GM18508 (cell line): ENCODE results near the gene NDUFS6.
"Not testable (repeated sequence)": the region's sequence is repeated elsewhere in the genome, so short reads cannot be mapped to it uniquely, and the experiment has no call there.

Experiments
- ATAC-seq: cut with Tn5 transposase; IDR thresholded peaks from one replicate; pipeline ENCODE4 v1.9.1; 2021; ENCODE audit warnings: moderate number of reproducible peaks; ENCODE audit not compliant: insufficient read depth, unreplicated experiment

NDUFS6 gene

GRCh38 chr5:1827886-1828397, 26.7 kb downstream of the NDUFS6 start:
- ATAC-seq: no peak

DNA sequence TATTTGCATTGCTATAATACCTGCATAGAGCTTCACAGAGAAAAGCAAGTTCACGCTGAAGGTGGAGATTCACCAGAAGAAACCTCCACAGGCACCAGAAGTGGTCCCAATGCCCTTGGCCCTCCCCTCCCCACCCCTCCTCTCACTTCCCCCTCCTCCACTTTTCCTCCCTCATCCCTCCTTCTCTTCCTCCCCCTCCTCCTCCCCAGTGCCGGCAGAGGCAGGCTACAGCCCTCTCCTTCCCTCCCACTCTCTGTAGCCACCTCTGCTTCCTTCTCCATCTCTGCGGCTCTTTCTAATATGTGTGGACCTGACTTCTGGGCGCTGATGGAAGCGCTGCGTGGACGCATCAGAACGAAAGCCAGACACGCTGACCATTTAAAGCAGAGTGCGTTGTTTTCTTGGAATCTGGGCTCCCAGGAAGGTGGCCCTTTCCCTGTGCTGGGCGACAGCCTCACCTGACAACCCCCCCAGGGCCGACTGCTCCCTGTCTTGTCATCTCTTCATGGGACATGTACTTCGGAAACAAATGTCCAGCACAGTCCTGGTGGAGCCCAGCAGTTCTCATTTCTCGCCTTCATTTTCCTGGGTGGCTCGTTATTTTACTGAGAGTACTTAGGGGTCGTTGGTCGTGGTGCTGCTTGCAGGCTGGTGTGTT, 29.5 kb downstream of the NDUFS6 start:
- ATAC-seq: no peak

GRCh38 chr5:1831257-1831656, 30.1 kb downstream of the NDUFS6 start:
- ATAC-seq: no peak

GRCh38 chr5:1831677-1832313, 30.6 kb downstream of the NDUFS6 start:
- ATAC-seq: no peak

- ATAC-seq: no peak
These were observed 31.5 kb downstream of the NDUFS6 start for GRCh38 chr5:1832511-1833250.

DNA sequence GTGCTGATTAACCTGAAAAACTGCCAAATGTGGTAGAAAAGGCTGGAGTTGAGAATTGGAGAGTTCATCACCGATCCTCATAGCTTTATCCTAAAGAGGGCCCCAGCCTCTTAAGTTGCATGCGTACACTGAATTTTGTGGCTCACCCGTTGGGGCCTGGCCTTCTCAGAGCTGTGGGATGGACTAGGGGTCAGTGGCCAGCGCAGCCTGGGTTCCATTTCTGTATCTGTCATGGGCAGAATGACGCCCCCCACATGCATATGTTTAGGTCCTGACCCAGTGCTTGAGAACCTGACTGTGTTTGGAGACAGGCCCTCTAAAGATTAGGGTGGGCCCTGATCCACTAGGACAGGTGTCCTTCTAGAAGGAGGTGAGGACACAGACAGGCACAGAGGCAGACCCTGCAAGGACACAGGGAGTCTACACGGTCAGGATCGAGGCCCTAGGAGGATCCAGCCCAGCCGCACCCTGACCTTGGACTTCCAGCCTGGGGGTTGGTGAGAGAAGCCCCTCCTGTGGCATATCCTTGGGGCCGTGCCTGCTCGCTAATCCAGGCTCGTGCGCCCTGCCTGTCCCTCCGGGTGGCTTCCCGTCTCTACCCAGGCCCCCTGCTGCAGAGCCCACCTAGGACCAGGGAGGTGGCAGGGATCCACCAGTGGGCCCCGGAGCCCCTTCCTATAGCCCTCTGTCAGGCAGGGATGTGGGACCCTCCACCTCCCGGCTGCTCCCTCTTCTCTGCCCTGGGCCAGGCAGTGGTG, 32.2 kb downstream of the NDUFS6 start:
- no peak for ATAC-seq

DNA sequence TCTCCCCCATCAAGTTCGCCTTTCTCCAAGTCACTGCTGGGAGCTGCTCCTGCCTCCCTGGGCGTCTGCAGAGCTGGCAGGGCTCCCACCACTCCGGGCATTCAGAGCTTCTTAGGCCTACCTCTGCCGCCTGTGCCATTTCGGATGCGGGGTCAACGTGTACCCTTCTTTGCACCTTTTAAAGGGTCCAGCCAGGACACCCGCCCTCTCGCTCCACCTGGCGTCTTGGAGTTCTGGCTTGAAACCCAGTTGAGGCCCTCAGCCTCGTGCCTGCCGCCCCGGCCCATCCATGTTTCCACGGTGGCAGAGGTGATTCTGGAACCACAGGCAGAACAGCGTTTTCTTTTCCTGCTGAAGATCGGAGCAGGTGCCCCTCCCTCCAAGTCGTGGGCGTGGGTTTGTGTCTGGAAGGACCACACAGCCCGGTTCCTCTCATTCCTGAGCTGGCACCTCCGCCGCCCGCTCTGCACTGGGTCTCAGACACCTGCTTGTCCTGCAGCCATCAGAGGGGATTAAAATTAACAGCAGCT, 32.9 kb downstream of the NDUFS6 start:
- ATAC-seq: no peak

- no peak for ATAC-seq
These were observed 33.7 kb downstream of the NDUFS6 start for GRCh38 chr5:1834721-1835429.

- ATAC-seq: no peak
These were observed 34.2 kb downstream of the NDUFS6 start for GRCh38 chr5:1835431-1835830.

DNA sequence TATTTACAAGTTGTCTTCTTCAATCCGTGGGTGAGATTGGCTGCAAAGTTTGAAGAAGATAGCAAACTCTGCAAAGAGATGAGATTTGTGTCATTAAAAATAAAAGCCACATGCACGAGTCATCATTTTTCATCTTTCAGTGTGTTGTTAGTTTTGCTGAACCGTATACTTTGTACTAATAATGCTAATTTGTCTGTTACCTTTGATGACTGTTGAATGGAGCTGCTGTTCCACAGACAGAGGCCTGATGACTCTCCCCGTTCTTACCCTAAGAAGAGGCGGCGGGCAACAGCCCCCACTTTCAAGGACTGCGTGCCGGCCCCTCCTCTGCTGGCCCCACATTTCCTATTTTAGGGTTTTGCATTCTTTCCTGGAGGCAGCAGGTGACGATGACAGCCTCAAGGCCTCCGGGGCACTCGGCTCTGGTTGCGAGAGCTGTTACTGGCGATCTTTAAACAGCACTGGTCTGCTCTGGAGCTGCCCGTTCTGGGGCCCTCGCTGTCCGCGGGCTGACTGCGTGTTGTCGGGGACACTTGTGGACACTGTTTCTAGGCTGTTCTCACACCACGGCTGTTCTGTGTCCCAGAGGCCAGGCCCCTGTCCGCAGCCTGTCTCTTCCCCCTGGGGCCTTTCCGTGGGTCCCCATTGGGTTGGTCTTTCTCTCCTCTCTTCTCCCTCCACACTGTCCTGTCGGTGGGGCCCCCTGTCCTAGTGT, 35.1 kb downstream of the NDUFS6 start:
- no peak for ATAC-seq

DNA sequence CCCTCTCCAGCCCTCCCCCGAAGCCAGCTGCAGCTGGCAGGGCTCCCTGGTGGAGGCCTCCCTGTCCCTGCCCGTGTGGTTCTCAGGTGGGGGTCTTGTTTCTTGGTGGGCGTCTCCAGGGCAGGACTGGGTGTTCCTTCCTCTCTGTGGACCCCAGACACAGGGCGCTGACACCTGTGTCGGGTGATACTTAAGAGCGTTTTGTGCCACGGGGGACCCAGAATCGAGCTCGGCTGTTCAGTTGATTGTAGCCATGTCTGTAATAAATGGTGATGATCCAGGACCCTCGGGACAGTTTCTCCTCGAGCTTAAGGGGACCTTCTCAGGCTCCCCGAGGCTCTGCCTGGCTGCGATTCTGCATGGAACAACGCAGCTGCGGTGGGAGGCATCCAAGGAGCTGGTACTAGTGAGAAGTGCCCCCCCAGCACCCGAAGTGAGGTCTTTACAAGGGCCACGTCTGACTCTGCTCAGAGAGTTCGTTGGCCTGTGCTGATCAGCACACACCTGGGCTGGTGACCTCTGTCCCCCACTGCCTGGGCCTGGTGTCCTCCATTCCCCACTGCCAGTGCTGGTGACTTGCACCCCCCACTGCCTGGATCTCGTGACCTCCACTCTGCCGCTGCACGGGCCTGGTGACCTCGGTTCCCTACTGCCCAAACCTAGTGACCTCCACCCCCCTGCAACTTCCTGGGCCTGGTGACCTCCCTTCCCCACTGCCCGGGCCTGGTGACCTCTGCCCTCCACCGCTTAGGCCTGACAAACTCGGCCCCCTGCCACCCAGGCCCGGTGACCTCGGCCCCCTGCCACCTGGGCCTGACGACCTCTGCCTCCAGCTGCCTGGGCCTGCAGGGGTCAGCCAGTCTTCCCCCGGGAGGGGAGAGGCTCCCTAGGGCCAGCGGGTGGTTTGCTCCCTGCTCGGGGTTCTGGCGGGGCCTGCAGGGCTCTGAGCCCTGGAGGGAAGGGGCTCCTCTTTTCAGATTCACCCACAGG, 36.0 kb downstream of the NDUFS6 start:
- ATAC-seq: no peak

GRCh38 chr5:1838013-1838412, 36.8 kb downstream of the NDUFS6 start:
- ATAC-seq: no peak

GRCh38 chr5:1840071-1840547, 38.9 kb downstream of the NDUFS6 start:
- no peak for ATAC-seq

GRCh38 chr5:1840741-1841521, 39.7 kb downstream of the NDUFS6 start:
- no peak for ATAC-seq

DNA sequence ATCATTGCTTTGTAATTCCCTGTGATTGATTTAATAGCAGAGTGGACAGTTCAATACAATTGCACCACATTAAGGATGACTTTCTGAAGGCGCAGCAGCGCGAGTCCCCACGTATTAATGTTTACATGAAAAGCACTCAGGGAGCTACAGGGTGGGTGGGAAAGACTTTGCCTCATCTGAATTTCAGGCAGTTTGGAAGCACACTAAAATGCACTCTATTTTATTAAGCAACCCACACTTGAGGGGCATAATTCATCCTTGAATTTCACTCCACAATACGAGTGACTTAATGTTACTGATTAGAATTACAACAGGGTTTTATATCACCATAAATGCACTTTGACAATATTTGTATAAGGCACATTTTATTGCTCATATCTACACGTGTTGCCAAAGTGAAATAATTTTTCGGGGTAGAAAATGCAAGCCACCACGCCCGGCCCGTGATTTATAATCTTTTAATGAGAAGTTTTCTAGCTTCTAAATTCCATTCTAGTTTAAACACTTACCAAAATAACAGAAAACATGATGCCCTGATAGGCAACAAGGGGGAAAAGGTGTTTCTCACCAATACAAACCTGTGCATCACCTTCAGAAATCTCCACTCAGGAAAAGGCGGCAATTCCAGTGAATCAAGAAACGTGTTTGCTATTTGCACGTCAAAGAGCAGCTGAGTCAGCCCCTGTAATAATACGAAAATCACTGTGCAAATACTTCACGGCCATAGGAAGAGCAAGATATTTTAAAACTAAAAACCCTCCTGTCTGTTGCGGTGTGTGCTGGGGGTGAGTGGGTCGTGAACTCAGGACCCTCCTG, 41.0 kb downstream of the NDUFS6 start:
- no peak for ATAC-seq

DNA sequence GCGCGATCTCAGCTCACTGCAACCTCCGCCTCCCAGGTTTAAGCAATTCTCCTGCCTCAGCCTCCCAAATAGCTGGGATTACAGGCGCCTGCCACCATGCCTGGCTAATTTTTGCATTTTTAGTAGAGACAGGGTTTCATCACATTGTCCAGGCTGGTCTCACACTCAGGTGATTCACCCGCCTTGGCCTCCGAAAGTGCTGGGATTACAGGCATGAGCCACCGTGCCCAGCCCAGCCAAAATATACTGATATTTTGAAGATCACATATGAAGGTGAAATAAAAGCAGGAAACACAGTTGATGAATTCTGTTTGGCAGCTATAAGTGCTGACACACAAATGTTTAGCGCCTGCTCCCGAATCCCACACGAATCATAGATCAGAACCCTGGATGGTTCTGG, 42.6 kb downstream of the NDUFS6 start:
- ATAC-seq: not testable (repeated sequence)
